Measurements from ENCODE around the gene PIK3C2G. TPM values are rescaled to one million over a fixed set of nuclear protein-coding genes. Genes with fewer than 3 reads are reported as not detected.

Gene PIK3C2G
- total RNA-seq, 1 experiment from 2014 or later: not detected

DNA sequence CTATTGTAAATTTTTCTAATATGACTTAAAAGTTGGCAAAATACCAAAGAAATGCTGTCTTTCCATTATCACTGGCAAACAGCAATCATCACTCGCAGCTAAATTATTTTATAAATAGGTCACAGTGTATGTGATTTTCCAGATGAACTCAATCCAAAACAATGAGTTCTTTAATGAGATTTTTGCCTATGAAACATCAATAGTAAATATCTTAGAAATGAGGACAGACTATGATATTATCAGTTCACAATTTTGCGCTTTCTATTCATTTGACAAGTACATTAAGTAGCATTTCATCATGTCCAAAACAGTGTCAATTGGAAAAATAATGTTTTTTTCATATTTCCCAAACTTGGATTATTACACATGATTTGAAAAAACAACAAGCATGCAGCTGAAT is 65.7 kb downstream of the PIK3C2G start:
- Histone ChIP-seq H3K9me2 (replicated peaks; ENCODE audit: low read length) (no peaks in the 10 kb centered on the region), H3K4me2 (ENCODE audit: low read length) (no peak overlapping the region), H3F3A (ENCODE audit: low read length, unreplicated experiment) (no peaks in the 10 kb centered on the region), H3K27ac (ENCODE audit: low read length) (no peak overlapping the region), H3K4me1 (ENCODE audit: insufficient read depth, low read length) (no peaks in the 10 kb centered on the region), H3K9me3 (ENCODE audit: low read length) (no peaks in the 10 kb centered on the region), H3K27me3 (ENCODE audit: low read length) (no peaks in the 10 kb centered on the region), H2AFZ (ENCODE audit: low read length) (no peak overlapping the region), H3K36me3 (ENCODE audit: low read depth, low read length) (no peaks in the 10 kb centered on the region), H3K79me2 (ENCODE audit: low read length) (no peaks in the 10 kb centered on the region), H3K9ac (ENCODE audit: low read length) (no peak overlapping the region), H4K20me1 (ENCODE audit: low read length) (no peaks in the 10 kb centered on the region), H3K4me3 (ENCODE audit: low read length) (no peak overlapping the region)
- CTCF ChIA-PET: no interaction called here
- intact Hi-C loops (cut with micrococcal nuclease): no loop called here
- POLR2A ChIA-PET (ENCODE audit: unreplicated experiment): no interaction called here
- BruUV-seq (replicated peaks): no TSS peak
- DNase-seq: no peak
- ATAC-seq: no peak
- TF ChIP-seq EZH2phosphoT487 (IDR thresholded peaks at IDR 0.05; ENCODE audit: borderline replicate concordance, low read length): no peak
- TF ChIP-seq EZH2 (IDR thresholded peaks at IDR 0.05; ENCODE audit: low read length, unreplicated experiment): no peak
- TF ChIP-seq, protein P1, sequence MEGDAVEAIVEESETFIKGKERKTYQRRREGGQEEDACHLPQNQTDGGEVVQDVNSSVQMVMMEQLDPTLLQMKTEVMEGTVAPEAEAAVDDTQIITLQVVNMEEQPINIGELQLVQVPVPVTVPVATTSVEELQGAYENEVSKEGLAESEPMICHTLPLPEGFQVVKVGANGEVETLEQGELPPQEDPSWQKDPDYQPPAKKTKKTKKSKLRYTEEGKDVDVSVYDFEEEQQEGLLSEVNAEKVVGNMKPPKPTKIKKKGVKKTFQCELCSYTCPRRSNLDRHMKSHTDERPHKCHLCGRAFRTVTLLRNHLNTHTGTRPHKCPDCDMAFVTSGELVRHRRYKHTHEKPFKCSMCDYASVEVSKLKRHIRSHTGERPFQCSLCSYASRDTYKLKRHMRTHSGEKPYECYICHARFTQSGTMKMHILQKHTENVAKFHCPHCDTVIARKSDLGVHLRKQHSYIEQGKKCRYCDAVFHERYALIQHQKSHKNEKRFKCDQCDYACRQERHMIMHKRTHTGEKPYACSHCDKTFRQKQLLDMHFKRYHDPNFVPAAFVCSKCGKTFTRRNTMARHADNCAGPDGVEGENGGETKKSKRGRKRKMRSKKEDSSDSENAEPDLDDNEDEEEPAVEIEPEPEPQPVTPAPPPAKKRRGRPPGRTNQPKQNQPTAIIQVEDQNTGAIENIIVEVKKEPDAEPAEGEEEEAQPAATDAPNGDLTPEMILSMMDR (conservative IDR thresholded peaks at IDR 0.05; ENCODE audit: low read depth, low read length): no peak

GRCh38 chr12:18332173-18332572 is 70.9 kb downstream of the PIK3C2G start:
- no peaks in the 10 kb centered on the region for H3K27me3 ChIP-seq (ENCODE audit: low read length)
- no peaks in the 10 kb centered on the region for H3K79me2 ChIP-seq (ENCODE audit: low read length)
- intact Hi-C loops (cut with micrococcal nuclease): no loop called here
- no peak overlapping the region for H3K27ac ChIP-seq (ENCODE audit: low read length)
- H2AFZ ChIP-seq (ENCODE audit: low read length): no peak overlapping the region
- DNase-seq (no peak), ATAC-seq (no peak)
- no peaks in the 10 kb centered on the region for H3K36me3 ChIP-seq (ENCODE audit: low read depth, low read length)
- no peak overlapping the region for H3K9ac ChIP-seq (ENCODE audit: low read length)
- no peak overlapping the region for H3K4me2 ChIP-seq (ENCODE audit: low read length)
- H3K4me1 ChIP-seq (ENCODE audit: insufficient read depth, low read length): no peaks in the 10 kb centered on the region
- POLR2A ChIA-PET (ENCODE audit: unreplicated experiment): no interaction called here
- H3K4me3 ChIP-seq (ENCODE audit: low read length): no peak overlapping the region
- no peaks in the 10 kb centered on the region for H4K20me1 ChIP-seq (ENCODE audit: low read length)
- no peaks in the 10 kb centered on the region for H3F3A ChIP-seq (ENCODE audit: low read length, unreplicated experiment)
- TF ChIP-seq, protein P1 (conservative IDR thresholded peaks at IDR 0.05; ENCODE audit: low read depth, low read length): no peak
- TF ChIP-seq EZH2 (IDR thresholded peaks at IDR 0.05; ENCODE audit: low read length, unreplicated experiment) (no peak), EZH2phosphoT487 (IDR thresholded peaks at IDR 0.05; ENCODE audit: borderline replicate concordance, low read length) (no peak)
- BruUV-seq (replicated peaks): no TSS peak
- CTCF ChIA-PET: no interaction called here
- H3K9me2 ChIP-seq (replicated peaks; ENCODE audit: low read length): no peaks in the 10 kb centered on the region
- no peaks in the 10 kb centered on the region for H3K9me3 ChIP-seq (ENCODE audit: low read length)

DNA sequence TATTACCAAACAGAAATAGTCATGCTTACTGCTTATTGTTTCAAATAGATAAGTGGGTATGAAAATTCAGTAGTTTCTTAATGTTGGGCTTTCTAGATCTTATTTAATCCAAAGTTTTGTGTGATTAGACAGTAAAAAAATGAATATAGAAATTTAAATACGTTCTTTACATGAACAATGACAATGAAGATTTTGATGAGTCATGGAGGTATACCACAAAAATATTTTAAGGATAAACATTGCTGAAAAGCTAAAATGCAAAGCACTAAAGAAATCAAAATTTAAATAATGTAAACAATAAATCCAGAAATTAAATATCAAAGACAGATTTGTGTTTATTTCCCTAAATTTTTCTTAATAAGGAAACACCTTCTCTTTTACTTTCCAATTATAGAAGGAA is 78.3 kb downstream of the PIK3C2G start:
- H3K4me2 ChIP-seq (ENCODE audit: low read length): no peak overlapping the region
- CTCF ChIA-PET: no interaction called here
- H3K27me3 ChIP-seq (ENCODE audit: low read length): no peaks in the 10 kb centered on the region
- H3K27ac ChIP-seq (ENCODE audit: low read length): no peak overlapping the region
- no peaks in the 10 kb centered on the region for H3F3A ChIP-seq (ENCODE audit: low read length, unreplicated experiment)
- H3K36me3 ChIP-seq (ENCODE audit: low read depth, low read length): no peaks in the 10 kb centered on the region
- no TSS peak for BruUV-seq (replicated peaks)
- TF ChIP-seq EZH2 (IDR thresholded peaks at IDR 0.05; ENCODE audit: low read length, unreplicated experiment) (no peak), EZH2phosphoT487 (IDR thresholded peaks at IDR 0.05; ENCODE audit: borderline replicate concordance, low read length) (no peak)
- TF ChIP-seq, protein P1 (conservative IDR thresholded peaks at IDR 0.05; ENCODE audit: low read depth, low read length): no peak
- intact Hi-C loops (cut with micrococcal nuclease): no loop called here
- H3K4me1 ChIP-seq (ENCODE audit: insufficient read depth, low read length): 0 out of 2 replicates have a peak, but pooled peaks cover 2% of the 10 kb centered on the region
- DNase-seq (no peak), ATAC-seq (no peak)
- POLR2A ChIA-PET (ENCODE audit: unreplicated experiment): interaction anchor here (0.6 kb wide), 1 partner anchor 22 kb away, joined by 3 read pairs; no protein-coding TSS in a partner anchor
- H3K4me3 ChIP-seq (ENCODE audit: low read length): no peak overlapping the region
- no peaks in the 10 kb centered on the region for H4K20me1 ChIP-seq (ENCODE audit: low read length)
- H3K9ac ChIP-seq (ENCODE audit: low read length): no peak overlapping the region
- no peaks in the 10 kb centered on the region for H3K9me2 ChIP-seq (replicated peaks; ENCODE audit: low read length)
- H3K79me2 ChIP-seq (ENCODE audit: low read length): no peaks in the 10 kb centered on the region
- no peak overlapping the region for H2AFZ ChIP-seq (ENCODE audit: low read length)
- no peaks in the 10 kb centered on the region for H3K9me3 ChIP-seq (ENCODE audit: low read length)

Data from PC-3 (cell line).